Breast epithelium (tissue), 4 donors: ENCODE results near the gene GSK3A. TPM values are rescaled to one million over a fixed set of nuclear protein-coding genes. Genes with fewer than 3 reads are reported as not detected.

ENCODE experiments used
- DNase-seq, 2 donors: peaks; one replicate each; pipeline ENCODE4 v3.0.0-alpha.2; 2019; ENCODE audit warnings: low spot score in 2 of 2
- H3K27ac ChIP-seq, 2 donors: fragments of 200-600 bp; sonication (generic) in 1 of 2; one replicate each; pipeline ENCODE4 v1.5.1; 2016 to 2019; ENCODE audit warnings: mild to moderate bottlenecking in 1 of 2
- H3K27me3 ChIP-seq, 2 donors: fragments of 200-600 bp; sonication (generic) in 1 of 2; one replicate each; pipeline versions ENCODE4 v1.5.1 to v1.6.0; 2017 to 2019; ENCODE audit warnings: control low read depth in 1 of 2, mild to moderate bottlenecking in 1 of 2
- H3K36me3 ChIP-seq: fragments of 200-600 bp; one replicate; pipeline ENCODE4 v1.5.1; 2019
- H3K4me1 ChIP-seq, 2 donors: fragments of 200-600 bp; sonication (generic); one replicate each; pipeline ENCODE4 v1.5.1; 2016 to 2019; ENCODE audit warnings: control low read depth in 1 of 2
- H3K4me3 ChIP-seq, 3 donors: fragments of 200-600 bp; sonication (generic); 1 replicate in 2 of 3; 2 replicates in 1 of 3; pipeline ENCODE4 v1.5.1; 2016 to 2019; ENCODE audit warnings: mild to moderate bottlenecking in 3 of 3, moderate library complexity in 2 of 3
- H3K9me3 ChIP-seq, 2 donors: fragments of 200-600 bp; sonication (generic) in 1 of 2; one replicate each; pipeline ENCODE4 v1.5.1; 2016 to 2019; ENCODE audit warnings: control low read depth in 1 of 2
- POLR2A ChIP-seq: fragments of 450-650 bp; IDR thresholded peaks from one replicate; pipeline ENCODE4 v1.6.1; 2016; ENCODE audit warnings: antibody characterized with exemption, mild to moderate bottlenecking, moderate library complexity
- POLR2AphosphoS5 ChIP-seq, 3 donors: sonication (generic); formaldehyde crosslinking; IDR thresholded peaks; one replicate each; pipeline ENCODE4 v1.6.1; 2017; ENCODE audit warnings: antibody characterized with exemption in 3 of 3
- intact Hi-C: fragments of 100-400 bp; cut with DNase I; formaldehyde crosslinking; loops from one replicate; pipeline ENCODE4 v1.15.1; 2023; ENCODE audit warnings: low total_unique reads
- total RNA-seq, 3 donors: library from RNA; depleted of rRNA; stranded (reverse); fragments of >200 nt; gene quantifications; one replicate each; pipeline ENCODE4 v1.1.0, GENCODE V29; 2016
- TF ChIP-seq, protein P1 (sequence below), 3 donors: fragments of 450-650 bp; IDR thresholded peaks; one replicate each; pipeline ENCODE4 v1.5.1; 2016 to 2017; ENCODE audit warnings: antibody characterized with exemption in 3 of 3, mild to moderate bottlenecking in 3 of 3, moderate library complexity in 3 of 3

GSK3A gene
- total RNA-seq, 3 donors from 2014 or later = 18.7 to 22.1 (median 19.8) TPM

DNA sequence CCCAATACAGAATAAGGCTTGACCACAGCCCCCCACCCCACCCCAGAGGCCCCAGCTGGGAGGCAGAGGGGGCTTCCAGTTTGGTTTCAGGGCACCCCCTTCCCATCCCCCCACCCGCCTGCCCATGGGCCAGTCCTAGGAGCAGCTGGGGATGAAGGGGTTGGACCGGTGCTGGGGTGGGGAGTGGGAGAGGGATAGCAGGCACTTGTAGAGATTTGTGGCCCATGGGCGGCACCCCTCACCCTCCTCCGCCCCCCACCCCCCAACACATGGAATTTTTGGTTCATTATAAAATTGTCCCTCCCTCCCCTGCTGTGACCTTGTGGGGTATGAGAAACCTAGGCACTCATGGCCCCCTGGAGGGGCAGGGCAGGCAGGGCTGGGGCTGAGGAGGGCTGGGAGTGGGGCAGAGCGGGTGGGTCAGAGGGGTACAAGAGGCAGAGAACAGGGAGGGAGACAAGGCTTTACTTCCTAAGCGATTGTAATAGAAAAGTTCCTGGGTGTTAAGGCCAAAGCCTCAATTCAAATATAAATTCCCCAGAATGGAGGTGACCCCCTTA lies 5.3 kb upstream of the GSK3A start:
- H3K4me3 ChIP-seq = no peak overlapping the region
- H3K4me1 ChIP-seq = peaks cover 12 to 25% of the 10 kb centered on the region in 2 donors
- no peak for DNase-seq
- H3K27ac ChIP-seq = peak overlapping the region; percentile 100
- H3K36me3 ChIP-seq = no peaks in the 10 kb centered on the region
- intact Hi-C loops = no loop called here
- H3K9me3 ChIP-seq = no peaks in the 10 kb centered on the region
- TF ChIP-seq POLR2AphosphoS5 (IDR thresholded peaks at IDR 0.05) (no peak), POLR2A (no peak)
- TF ChIP-seq, protein P1, sequence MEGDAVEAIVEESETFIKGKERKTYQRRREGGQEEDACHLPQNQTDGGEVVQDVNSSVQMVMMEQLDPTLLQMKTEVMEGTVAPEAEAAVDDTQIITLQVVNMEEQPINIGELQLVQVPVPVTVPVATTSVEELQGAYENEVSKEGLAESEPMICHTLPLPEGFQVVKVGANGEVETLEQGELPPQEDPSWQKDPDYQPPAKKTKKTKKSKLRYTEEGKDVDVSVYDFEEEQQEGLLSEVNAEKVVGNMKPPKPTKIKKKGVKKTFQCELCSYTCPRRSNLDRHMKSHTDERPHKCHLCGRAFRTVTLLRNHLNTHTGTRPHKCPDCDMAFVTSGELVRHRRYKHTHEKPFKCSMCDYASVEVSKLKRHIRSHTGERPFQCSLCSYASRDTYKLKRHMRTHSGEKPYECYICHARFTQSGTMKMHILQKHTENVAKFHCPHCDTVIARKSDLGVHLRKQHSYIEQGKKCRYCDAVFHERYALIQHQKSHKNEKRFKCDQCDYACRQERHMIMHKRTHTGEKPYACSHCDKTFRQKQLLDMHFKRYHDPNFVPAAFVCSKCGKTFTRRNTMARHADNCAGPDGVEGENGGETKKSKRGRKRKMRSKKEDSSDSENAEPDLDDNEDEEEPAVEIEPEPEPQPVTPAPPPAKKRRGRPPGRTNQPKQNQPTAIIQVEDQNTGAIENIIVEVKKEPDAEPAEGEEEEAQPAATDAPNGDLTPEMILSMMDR (IDR thresholded peaks at IDR 0.05) = no peak
- no peaks in the 10 kb centered on the region for H3K27me3 ChIP-seq

DNA sequence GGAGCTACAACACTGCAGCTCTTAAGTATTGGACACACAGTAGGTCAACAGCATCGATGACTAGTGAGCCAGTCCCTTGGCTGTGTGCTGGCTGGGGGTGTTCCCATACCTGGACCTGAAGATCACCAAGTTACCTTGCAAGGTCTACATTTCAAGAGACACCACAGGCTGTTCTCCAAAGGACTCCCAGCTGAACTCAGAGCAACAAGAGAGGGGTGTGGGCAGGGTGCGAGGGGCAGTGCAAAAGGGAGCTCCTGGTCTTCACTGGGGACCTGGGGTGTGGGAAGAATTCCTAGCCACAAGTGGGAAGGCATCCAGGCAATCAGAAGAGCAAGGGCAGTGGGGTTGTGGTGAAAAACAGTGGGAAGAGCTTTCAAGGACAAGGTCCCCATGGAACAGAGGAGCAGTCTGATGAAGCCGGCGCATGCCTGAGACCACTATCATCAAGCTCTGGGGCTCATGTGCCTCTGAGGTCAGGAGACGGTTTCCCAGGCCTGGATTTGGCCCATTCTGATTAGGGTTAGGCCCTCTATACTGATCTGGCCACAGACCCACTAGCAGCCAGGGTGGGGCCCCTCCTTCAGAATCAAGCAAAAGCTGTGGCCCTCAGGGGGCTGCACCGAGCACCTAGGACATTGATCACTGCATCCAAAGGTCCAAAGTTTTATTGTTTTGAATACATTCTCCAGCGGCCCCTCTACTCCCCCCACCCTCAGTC lies 4.7 kb upstream of the GSK3A start:
- H3K27ac ChIP-seq = peak overlapping the region; percentile 100
- H3K9me3 ChIP-seq = no peaks in the 10 kb centered on the region
- peaks cover 7 to 19% of the 10 kb centered on the region in 2 donors for H3K4me1 ChIP-seq
- TF ChIP-seq POLR2AphosphoS5 (IDR thresholded peaks at IDR 0.05) = no peak
- TF ChIP-seq, protein P1 (IDR thresholded peaks at IDR 0.05) = no peak
- no peaks in the 10 kb centered on the region for H3K27me3 ChIP-seq
- H3K4me3 ChIP-seq = no peak overlapping the region
- no peaks in the 10 kb centered on the region for H3K36me3 ChIP-seq
- no peak for DNase-seq
- intact Hi-C loops = no loop called here

DNA sequence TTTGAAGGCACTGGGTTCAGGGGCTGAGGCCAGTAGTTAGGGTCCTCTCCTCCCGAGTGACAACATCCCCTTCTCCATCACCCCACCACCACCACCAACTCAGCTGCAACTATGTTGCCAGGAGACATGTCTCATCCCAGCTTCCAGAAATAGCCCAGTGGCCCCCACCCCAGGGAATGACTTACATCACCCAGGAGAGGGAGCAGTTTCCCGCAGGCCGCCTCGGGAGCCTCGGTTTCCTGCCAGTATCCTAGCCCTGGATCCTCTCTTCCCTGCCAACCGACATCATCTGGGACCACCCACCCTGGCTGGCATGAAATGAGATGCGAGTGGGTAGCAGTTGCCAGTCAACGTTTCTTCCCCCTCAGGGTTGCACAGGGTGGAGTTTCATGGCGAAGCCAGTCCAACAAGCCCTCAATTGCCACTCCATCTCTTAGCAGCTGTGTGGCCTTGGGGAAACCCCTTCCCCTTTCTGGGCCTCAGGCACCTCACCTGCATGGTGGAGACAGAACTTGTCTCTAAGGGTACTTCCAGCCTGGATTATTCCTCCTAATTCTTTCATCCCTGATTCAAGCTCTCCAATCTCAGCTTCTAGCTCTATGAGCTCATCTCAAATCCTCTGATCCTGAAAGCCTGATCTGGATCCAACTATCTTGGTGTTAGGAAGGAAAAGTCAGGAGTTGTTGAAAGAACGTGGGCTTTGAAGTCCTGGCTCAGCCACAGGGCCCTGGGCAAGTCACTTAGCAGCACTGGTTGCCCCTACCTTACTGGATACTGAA lies 3.9 kb upstream of the GSK3A start:
- H3K4me1 ChIP-seq = peaks cover 5 to 12% of the 10 kb centered on the region in 2 donors
- intact Hi-C loops = no loop called here
- H3K27ac ChIP-seq = peak overlapping the region; percentile 100
- TF ChIP-seq POLR2AphosphoS5 (IDR thresholded peaks at IDR 0.05) = peak; percentile 41 to 60 (median 50)
- TF ChIP-seq, protein P1 (IDR thresholded peaks at IDR 0.05) = peak; percentile 28 to 57 (median 47)
- no peak for TF ChIP-seq POLR2A
- H3K27me3 ChIP-seq = no peaks in the 10 kb centered on the region
- no peaks in the 10 kb centered on the region for H3K9me3 ChIP-seq
- DNase-seq = peak; percentile 75 to 79
- no peaks in the 10 kb centered on the region for H3K36me3 ChIP-seq
- H3K4me3 ChIP-seq = no peak overlapping the region

DNA sequence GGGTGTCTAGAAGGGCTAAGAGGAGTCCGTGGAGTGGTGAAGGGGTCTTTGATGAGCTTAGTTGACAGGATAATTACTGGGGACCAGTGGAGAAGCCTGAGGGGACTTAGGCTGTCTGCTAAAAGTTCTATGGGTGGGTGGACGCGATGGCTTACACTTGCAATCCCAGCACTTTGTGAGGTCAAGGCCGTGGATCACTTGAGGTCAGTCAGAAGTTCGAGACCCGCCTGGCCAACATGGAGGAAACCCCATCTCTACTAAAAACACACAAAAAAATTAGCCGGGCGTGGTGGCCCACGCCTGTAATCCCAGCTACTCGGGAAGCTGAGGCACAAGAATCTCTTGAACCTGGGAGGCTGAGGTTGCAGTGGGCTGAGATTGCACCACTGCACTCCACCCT lies 2.8 kb upstream of the GSK3A start:
- Histone ChIP-seq H3K4me3 (peak overlapping the region in 1 of 3 donors; percentile 92), H3K36me3 (no peaks in the 10 kb centered on the region), H3K27ac (peak overlapping the region; percentile 97 to 100), H3K27me3 (no peaks in the 10 kb centered on the region), H3K4me1 (peaks cover 4 to 9% of the 10 kb centered on the region in 2 donors), H3K9me3 (no peaks in the 10 kb centered on the region)
- DNase-seq = no peak
- intact Hi-C loops = no loop called here
- no peak for TF ChIP-seq POLR2AphosphoS5 (IDR thresholded peaks at IDR 0.05)
- TF ChIP-seq POLR2A = no peak
- TF ChIP-seq, protein P1 (IDR thresholded peaks at IDR 0.05) = no peak
